GM21526 (cell line): ENCODE measurements around the gene CDHR1.

Experiments used
- ATAC-seq: cut with Tn5 transposase; IDR thresholded peaks from one replicate; pipeline ENCODE4 v1.9.1; 2021; ENCODE audit warnings: moderate library complexity; ENCODE audit not compliant: unreplicated experiment, low FRiP score

The CDHR1 gene

DNA sequence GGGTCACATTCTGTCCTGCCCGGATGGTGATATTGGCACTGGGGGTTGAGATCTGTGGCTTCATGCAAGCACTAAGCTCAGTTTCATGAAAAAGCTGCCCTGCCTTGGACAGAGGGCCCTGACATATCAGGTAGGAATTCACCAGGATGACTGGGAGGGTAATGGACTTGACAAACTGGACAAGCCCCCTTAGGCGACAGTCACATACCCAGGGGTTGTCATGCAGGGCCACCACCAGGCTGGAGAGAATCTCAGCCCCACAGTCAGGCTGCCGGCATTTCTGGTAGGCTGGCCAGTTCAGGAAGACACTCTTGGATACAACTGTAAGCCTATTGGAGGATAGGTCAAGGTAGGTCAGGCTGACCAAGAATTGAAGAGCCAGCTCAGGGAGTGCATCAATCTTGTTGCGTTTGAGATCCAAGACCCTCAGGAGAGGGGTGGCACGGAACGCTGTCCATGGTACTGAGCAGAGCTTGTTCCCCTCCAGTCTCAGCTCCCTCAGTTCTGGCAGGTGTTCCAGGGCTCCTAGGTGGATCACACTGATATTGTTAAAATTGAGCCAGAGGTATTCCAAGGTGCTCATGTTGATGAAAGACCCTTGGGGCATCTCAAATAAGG is 30.2 kb downstream of the CDHR1 start:
- no peak for ATAC-seq

DNA sequence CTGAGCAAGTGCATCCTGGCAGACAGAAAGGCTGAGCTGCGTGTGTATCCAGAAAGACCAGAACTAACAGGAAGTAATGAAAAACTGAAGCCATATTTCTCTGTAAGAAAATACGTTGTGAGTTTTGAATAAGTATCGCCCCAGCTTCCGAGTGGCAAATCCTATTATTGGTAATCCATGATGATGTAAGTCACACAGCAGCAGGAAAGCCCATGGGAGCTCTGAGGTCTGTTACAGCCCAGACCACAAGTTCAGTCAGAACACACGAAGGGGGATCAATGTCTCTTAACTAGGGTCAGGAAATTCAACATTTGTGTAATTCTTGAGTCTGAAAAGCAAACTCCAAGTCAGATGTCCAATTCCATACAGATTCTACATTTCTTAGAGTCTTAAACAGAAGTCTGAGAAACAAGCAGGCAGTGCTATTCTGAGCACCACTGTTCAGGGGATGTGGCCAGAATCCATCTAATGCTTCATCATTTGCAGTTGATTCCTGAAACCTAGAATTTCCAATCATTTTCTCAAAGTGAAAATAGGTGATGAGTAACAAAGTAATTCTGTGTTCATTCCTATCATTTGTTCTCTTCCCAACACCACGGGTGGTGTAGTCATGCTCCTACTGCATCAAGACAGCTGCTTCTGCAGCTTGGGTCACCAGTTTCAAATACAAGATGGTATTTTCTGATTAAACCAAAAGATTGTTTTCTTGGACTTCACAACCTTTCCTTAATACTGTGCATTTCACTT is 31.3 kb downstream of the CDHR1 start, which contains the start of gene LRIT2:
LRIT2 (minus strand) TSS at position 118 of the 747 bp plus-strand sequence; CDS start at position 94, 24 bp downstream.
- ATAC-seq = no peak

GRCh38 chr10:84226616-84227015 is 32.3 kb downstream of the CDHR1 start:
- ATAC-seq = no peak

GRCh38 chr10:84227810-84228209 is 33.5 kb downstream of the CDHR1 start:
- ATAC-seq = no peak

DNA sequence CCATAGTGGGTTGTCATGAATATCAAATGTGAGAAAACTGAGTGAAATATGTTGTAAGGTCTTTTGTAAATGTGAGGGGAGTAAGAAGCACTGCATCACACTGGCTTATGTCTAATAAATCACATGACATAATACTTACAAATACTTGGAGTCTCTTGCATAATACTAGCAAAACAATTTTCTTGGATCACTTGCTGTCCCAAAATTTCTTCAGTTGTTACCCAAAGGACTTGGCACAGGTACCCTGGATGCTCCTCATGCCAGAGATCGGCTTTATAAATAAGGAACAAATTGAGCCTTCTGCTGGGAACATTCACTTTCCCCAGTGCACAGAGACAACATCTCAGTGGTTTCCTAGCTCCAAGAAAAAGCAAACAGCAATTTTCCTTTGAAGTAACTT is 36.0 kb downstream of the CDHR1 start:
- ATAC-seq = no peak

DNA sequence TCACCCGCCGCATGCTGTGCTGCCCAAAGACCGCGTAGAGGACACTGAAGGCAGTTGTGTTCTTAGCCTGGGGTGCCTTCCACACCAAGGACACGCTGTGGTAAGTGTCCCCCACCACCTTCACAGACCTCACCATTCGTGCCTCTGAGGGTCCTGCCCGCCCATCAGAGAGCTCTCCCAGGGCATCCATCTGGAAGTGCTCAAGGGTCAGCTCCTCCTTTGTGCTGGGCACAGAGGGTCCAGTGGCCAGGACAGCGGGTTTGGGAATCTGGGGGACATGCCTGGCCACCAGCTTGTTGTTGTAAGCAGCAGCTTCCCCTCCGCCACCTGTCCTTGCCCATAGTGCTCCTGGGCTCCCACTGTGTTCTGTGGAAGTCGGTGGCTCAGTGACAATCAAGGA is 38.0 kb downstream of the CDHR1 start:
- no peak for ATAC-seq

DNA sequence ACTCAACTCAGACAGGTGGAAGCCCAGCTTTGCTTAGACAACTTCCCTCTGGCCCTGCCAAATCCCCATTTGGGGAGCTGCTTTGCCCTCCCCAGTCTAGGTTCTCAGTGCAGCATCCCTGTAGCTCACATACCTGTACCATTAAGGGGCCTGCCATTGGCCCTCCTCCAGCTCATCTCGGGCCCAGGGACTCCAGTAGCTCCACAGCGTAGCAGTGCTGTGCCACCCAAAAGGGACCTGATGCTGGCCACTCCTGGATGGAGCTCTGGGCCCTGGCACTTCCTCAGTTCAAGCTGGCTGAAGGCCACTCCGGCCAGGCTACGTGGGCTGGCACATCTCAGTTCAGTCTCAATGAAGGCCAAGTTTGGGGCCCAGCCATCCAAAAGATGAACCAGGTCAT is 39.6 kb downstream of the CDHR1 start:
- no peak for ATAC-seq

DNA sequence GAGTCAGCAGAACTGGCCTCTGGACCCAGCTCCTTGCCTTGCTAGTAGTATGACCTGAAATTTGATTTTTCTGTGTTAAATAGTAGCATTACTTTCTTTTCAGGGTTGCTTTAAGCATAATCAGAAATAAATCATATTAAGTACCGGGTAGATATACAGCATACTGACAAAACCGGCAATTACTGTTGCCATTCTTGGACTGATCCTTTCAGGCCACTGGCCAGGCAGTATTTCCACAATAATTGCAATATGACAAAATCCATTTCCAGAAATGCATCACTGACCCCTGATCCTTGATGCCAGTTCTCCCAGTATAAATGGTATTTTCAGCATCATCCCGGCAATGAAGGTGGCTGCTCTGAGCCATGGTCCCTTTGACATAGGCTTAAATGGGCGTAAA is 40.1 kb downstream of the CDHR1 start:
- ATAC-seq = no peak

GRCh38 chr10:84235096-84235495 is 40.8 kb downstream of the CDHR1 start:
- ATAC-seq = no peak

- ATAC-seq = no peak
Observed at GRCh38 chr10:84236807-84237198, 42.5 kb downstream of the CDHR1 start.

DNA sequence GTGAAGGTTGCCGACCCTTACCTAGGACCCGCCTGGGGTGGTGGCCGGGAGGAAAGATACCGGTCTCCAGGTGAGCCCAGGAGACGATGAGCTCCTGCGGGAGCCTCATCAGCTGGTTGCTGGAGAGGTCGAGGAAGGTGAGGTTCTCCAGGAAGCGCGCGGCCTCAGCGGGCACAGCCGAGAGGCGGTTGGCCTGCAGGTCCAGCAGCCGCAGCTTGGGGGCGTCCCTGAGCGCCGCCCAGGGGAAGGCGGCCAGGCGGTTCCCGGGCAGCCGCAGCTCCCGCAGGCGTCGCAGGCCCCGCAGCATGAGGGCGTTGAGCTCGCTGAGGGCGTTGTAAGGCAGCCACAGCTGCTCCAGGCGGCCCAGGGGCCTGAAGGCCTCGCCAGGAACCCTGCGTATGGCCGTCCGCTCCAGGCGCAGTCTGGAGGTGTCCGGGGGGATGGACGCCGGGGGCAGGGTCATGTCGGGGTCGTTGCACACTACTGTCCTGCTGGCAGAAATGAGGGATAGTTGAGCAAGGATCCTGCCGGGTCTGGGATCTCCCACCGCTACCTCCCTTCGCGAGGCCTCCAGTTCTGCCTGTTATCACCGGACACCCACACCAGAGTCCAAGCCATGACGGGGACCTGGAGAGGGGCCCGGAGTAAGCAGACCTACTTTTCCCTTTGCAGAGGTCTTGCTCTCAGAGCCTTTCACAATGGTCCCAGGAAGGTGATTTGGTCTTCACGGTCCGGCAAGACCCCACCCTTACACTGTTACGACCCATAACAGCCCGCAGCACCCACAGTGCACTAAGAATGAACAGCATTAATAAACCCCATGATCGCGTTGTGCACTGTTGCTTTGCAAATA is 43.1 kb downstream of the CDHR1 start:
- ATAC-seq = no peak

GRCh38 chr10:84238909-84239308 is 44.6 kb downstream of the CDHR1 start:
- no peak for ATAC-seq

DNA sequence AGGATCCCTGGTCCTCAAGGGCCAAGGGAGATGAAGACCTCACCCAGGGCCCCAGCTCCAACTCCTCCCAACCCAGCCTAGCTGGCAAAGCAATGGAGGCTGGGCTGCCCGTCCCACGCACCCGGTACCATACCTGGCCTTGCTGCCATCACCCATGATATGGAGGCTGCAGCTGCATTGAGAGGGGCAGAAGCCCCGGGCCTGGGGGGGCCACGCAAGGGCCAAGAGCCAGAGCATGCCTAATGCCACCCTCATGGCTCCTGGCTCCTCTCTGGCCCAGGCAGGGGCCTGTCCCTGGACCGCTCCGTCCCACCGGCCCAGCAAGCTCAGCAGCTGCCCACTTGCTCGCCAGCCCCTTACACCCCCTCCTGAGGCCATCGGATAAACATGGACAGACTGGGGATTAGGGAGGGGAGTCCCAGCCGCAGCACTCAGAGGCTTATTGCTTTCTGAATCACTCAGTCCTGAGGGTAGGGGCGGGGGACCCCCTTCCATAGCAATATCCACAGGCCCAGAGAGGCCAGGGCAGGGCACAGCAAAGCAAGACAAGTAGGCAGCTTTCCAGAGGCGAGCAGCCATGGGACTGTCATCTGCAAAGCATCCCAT is 47.0 kb downstream of the CDHR1 start, which contains the start of gene LRIT1:
LRIT1 (minus strand) TSS at position 362 of the 606 bp plus-strand sequence; CDS start at position 255, 107 bp downstream.
- ATAC-seq = no peak

GRCh38 chr10:84243759-84244158 is 49.4 kb downstream of the CDHR1 start:
- no peak for ATAC-seq

DNA sequence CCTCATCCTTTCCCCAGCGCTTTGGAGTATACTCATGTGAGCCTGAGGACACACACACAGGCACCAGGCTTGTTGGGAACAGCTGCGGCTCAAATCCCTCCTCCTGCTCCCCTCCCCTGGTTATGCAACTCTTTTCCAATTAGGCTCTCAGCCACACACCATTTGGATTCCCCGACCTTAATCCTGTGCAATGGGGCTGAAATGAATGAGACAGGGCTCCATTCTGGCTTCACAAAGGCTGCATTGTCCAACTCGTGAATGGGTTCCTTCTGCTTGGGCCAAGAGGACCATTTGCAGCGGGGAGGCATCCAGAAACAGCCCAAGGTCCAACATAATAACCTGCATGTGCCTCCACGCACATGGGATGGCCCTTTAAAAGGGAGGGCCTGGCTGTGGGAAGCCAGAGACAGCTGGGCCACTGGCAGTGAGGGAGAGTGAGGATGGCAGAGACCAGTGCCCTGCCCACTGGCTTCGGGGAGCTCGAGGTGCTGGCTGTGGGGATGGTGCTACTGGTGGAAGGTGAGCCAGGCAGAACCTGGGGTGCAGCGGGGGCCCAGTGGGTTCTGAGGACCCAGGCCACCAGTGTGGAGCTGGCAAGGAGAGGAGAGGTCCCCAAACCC is 50.4 kb downstream of the CDHR1 start, which contains the start of gene RGR:
RGR (plus strand) TSS at position 403 of the 620 bp plus-strand sequence; CDS start at position 441, 38 bp downstream.
- ATAC-seq = no peak

- ATAC-seq = no peak
Observed at GRCh38 chr10:84247496-84247895, 53.2 kb downstream of the CDHR1 start.

GRCh38 chr10:84248794-84249193 is 54.5 kb downstream of the CDHR1 start:
- ATAC-seq = no peak

DNA sequence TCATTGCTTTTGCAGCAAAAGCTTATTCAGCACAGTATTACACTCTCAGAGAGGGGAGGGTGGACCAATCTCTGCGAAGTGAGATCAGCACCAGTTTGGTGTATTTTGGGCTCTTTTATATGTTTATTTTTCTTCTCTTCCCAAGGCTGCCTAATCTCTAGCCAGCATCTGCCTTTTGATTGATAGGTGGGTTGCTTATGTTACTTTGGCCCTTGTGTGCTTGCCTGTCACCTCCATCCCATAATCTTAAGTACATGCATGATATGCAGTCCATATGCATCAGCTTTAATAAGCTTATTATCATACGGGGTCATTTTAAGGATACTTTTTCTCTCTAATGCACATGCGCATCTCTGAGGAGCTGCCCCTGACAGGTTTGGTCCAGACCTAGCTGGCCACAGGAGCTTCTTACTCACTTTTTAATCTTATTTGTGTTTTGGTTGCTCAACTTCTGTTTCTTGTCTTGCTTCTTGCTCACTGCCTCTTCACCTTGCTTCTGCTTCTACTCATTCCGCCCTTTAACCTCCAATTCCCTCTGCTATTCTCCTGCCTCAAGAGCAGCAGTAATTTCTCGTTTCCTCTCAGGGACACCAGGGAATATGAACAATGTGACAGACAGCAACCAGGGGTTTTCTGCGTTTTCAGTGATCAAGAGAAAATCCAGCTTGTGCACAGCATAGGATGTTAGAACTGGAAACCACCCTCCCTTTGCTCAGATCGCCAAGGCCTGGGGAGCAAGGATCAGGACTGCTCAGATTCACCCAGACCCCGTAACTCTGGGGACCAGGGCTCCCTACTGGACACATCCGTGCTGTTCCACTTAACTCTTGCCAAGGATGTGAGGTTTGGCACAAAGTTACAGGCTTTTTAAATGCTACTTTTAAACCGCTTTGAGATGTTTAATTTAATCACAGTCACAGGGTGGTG is 60.5 kb downstream of the CDHR1 start:
- ATAC-seq = no peak
